GM18873 (cell line): ENCODE data around the gene RREB1.

ENCODE experiments used
- ATAC-seq: cut with Tn5 transposase; IDR thresholded peaks from one replicate; pipeline ENCODE4 v1.9.1; 2021; ENCODE audit warnings: mild to moderate bottlenecking, moderate library complexity, moderate number of reproducible peaks; ENCODE audit not compliant: unreplicated experiment, low FRiP score

The RREB1 gene

DNA sequence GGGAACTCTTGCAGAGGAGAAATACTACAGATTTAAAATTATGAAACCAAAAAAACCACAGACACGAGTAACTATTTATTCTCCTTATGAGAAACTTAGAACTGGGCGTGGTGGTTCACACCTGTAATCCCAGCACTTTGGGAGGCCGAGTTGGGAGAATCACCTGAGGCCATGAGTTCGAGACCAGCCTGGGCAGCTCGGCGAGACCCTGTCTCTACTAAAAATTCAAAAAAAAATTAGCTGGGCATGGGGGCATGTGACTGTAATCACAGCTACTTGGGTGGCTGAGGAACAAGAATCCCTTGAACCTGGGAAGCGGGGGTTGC is 168.4 kb downstream of the RREB1 start:
- no peak for ATAC-seq

GRCh38 chr6:7282097-7282906 is 174.5 kb downstream of the RREB1 start:
- ATAC-seq, result peak; percentile 42

GRCh38 chr6:7283676-7284075 is 175.9 kb downstream of the RREB1 start:
- no peak for ATAC-seq

DNA sequence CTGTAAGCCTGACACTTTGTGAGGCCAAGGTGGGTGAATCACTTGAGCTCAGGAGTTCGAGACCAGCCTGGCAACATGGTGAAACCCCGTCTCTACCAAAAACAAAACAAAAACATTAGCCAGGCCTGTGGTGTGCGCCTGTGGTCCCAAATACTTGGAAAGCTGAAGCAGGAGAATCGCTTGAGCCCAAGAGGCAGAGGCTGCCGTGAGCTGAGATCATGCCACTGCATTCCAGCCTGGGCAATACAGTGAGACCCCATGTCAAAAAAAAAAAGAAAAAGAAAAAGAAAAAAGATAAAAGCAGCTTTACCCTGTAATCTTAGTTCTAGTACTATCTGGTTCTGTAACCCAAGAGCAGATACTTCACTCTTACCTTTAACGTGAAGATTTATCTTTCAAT is 177.7 kb downstream of the RREB1 start:
- no peak for ATAC-seq

DNA sequence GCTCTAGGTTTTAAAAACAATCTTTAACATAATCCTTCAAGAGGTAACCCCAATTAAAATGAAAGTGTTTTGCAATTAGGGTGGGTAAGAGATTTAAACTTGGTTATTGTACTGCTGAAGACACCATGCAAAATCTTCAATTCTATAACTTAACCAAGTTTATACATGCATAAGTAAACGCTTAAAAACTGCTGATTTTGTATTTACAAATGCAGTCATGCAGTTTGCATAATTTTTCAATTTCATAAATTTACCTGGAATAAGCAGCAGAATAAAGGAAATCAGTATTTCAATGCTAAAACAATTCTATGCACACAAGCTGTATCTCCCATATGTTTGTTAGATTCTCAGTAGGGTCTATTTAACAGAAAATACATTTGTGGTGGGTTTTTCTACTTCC is 182.3 kb downstream of the RREB1 start:
- no peak for ATAC-seq

- ATAC-seq, result no peak
These were observed 185.0 kb downstream of the RREB1 start for GRCh38 chr6:7292596-7293255.

GRCh38 chr6:7295916-7296315 is 188.2 kb downstream of the RREB1 start:
- ATAC-seq, result no peak

DNA sequence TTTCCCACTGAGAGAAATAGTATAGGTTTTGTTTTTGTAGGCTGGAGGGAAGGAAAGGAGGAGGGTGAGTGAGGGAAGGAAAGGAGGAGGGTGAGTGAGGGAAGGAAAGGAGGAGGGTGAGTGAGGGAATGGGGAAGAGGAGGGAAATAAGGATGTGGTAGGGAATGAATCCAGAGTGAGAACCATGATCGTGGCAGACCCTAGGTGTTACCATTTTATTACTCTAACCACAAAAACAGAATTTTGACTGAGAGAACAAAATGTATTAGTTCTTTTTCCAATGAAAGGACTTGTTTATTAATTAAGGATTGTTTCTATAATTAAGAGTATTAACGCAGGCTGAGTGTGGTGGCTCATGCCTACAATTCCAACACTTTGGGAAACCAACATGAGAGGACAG is 188.8 kb downstream of the RREB1 start:
- ATAC-seq, result no peak

- no peak for ATAC-seq
These were observed 190.4 kb downstream of the RREB1 start for GRCh38 chr6:7298113-7298512.

GRCh38 chr6:7300926-7301325 is 193.2 kb downstream of the RREB1 start:
- no peak for ATAC-seq
